Neural cell (in vitro differentiated cells): ENCODE results near the gene WDFY1. TPM values are rescaled to one million over a fixed set of nuclear protein-coding genes. Genes with fewer than 3 reads are reported as not detected.

Experiments used
- H2AFZ ChIP-seq: fragments of 200-600, 300-800 bp; sonication (generic), shearing (Covaris generic); 2 replicates; pipeline ENCODE4 v1.6.0; 2014; ENCODE audit warnings: low read depth, mild to moderate bottlenecking, antibody characterized with exemption, low read length, moderate library complexity
- H3F3A ChIP-seq: fragments of 200-600 bp; shearing (Covaris generic); 2 replicates; pipeline ENCODE4 v1.6.1; 2016; ENCODE audit warnings: mild to moderate bottlenecking, moderate library complexity, mixed read lengths, antibody characterized with exemption, low read length; ENCODE audit not compliant: insufficient read depth, poor library complexity, severe bottlenecking
- H3K27ac ChIP-seq: fragments of 200-600, 300-800 bp; sonication (generic), shearing (Covaris generic); 2 replicates; pipeline ENCODE4 v1.5.1; 2014; ENCODE audit warnings: mild to moderate bottlenecking, low read length, moderate library complexity
- H3K27me3 ChIP-seq: fragments of 300-800, 200-600 bp; sonication (generic), shearing (Covaris generic); 2 replicates; pipeline ENCODE4 v1.6.0; 2014; ENCODE audit warnings: mild to moderate bottlenecking, low read depth, low read length, moderate library complexity; ENCODE audit not compliant: insufficient read depth
- H3K36me3 ChIP-seq: fragments of 300-800, 200-600 bp; sonication (generic), shearing (Covaris generic); 2 replicates; pipeline ENCODE4 v1.5.1; 2014; ENCODE audit warnings: mild to moderate bottlenecking, antibody characterized with exemption, low read length, moderate library complexity; ENCODE audit not compliant: insufficient read depth
- H3K4me2 ChIP-seq: fragments of 300-800, 200-600 bp; sonication (generic), shearing (Covaris generic); 2 replicates; pipeline ENCODE4 v1.6.0; 2014; ENCODE audit warnings: mild to moderate bottlenecking, low read length
- H3K4me3 ChIP-seq: fragments of 300-800, 200-600 bp; sonication (generic), shearing (Covaris generic); 2 replicates; pipeline ENCODE4 v1.5.1; 2014; ENCODE audit warnings: mild to moderate bottlenecking, low read length, moderate library complexity
- H3K79me2 ChIP-seq: fragments of 200-600 bp; shearing (Covaris generic); replicated peaks from 2 replicates; pipeline ENCODE4 v1.6.0; 2014; ENCODE audit warnings: mild to moderate bottlenecking, low read length, moderate library complexity; ENCODE audit not compliant: insufficient read depth
- H3K9ac ChIP-seq: fragments of 300-800, 200-600 bp; sonication (generic), shearing (Covaris generic); 2 replicates; pipeline ENCODE4 v1.6.1; 2016; ENCODE audit warnings: mild to moderate bottlenecking, low read length, mixed read lengths
- H3K9me2 ChIP-seq: fragments of 200-600 bp; shearing (Covaris generic); 2 replicates; pipeline ENCODE4 v1.6.1; 2016; ENCODE audit warnings: mild to moderate bottlenecking, low read length, mixed read lengths; ENCODE audit not compliant: insufficient read depth
- H3K9me3 ChIP-seq: fragments of 200-600, 300-800 bp; sonication (generic), shearing (Covaris generic); 2 replicates; pipeline ENCODE4 v1.6.1; 2016; ENCODE audit warnings: mild to moderate bottlenecking, mixed run types, low read length, moderate library complexity, mixed read lengths
- H4K20me1 ChIP-seq: fragments of 200-600 bp; shearing (Covaris generic); 2 replicates; pipeline ENCODE4 v1.6.1; 2016; ENCODE audit warnings: mild to moderate bottlenecking, mixed run types; ENCODE audit not compliant: insufficient read depth
- CTCF ChIP-seq: fragments of 450-650 bp; IDR thresholded peaks from 2 replicates; pipeline ENCODE4 v1.5.1; 2014; ENCODE audit warnings: antibody characterized with exemption, mild to moderate bottlenecking, moderate library complexity; ENCODE audit not compliant: poor library complexity, severe bottlenecking
- EP300 ChIP-seq: fragments of 450-650 bp; conservative IDR thresholded peaks from 2 replicates; pipeline ENCODE4 v1.6.1; 2014; ENCODE audit warnings: antibody characterized with exemption, mild to moderate bottlenecking, moderate library complexity; ENCODE audit not compliant: poor library complexity, severe bottlenecking
- EZH2 ChIP-seq: fragments of 200-600, 300-800 bp; shearing (Covaris generic), sonication (generic); IDR thresholded peaks from 2 replicates; pipeline ENCODE4 v1.6.1; 2014; ENCODE audit warnings: antibody characterized with exemption, low read length, borderline replicate concordance, mild to moderate bottlenecking; ENCODE audit not compliant: insufficient read depth, poor library complexity, severe bottlenecking
- MXI1 ChIP-seq: fragments of 450-650 bp; conservative IDR thresholded peaks from 2 replicates; pipeline ENCODE4 v1.6.1; 2014; ENCODE audit warnings: antibody characterized with exemption, mild to moderate bottlenecking; ENCODE audit not compliant: poor library complexity, severe bottlenecking
- POLR2AphosphoS5 ChIP-seq: IDR thresholded peaks from 2 replicates; pipeline ENCODE4 v1.6.1; 2012
- RAD21 ChIP-seq: fragments of 450-650 bp; conservative IDR thresholded peaks from 2 replicates; pipeline ENCODE4 v1.6.1; 2014; ENCODE audit warnings: antibody characterized with exemption, mild to moderate bottlenecking, moderate library complexity
- REST ChIP-seq: IDR thresholded peaks from 2 replicates; pipeline ENCODE4 v1.6.1; 2012; ENCODE audit warnings: borderline replicate concordance
- SMC3 ChIP-seq: fragments of 450-650 bp; conservative IDR thresholded peaks from 2 replicates; pipeline ENCODE4 v1.6.1; 2014; ENCODE audit warnings: antibody characterized with exemption, mild to moderate bottlenecking, moderate library complexity; ENCODE audit not compliant: poor library complexity
- TAF1 ChIP-seq: IDR thresholded peaks from 2 replicates; pipeline ENCODE4 v1.6.1; 2012; ENCODE audit warnings: low read depth
- polyA plus RNA-seq: library from polyadenylated mRNA; depleted of rRNA; stranded (reverse); fragments of >200 nt; gene quantifications from 2 replicates; pipeline ENCODE4 v1.2.3, GENCODE V29; 2014

WDFY1 gene
- polyA plus RNA-seq, 1 donor from 2014 or later = 49.4 TPM

GRCh38 chr2:223856021-223856420, 89.1 kb downstream of the WDFY1 start:
- Histone ChIP-seq H2AFZ (no peak overlapping the region), H3K27me3 (no peaks in the 10 kb centered on the region), H3K4me3 (no peak overlapping the region), H3K27ac (no peak overlapping the region), H3K36me3 (no peaks in the 10 kb centered on the region), H3K79me2 (no peaks in the 10 kb centered on the region), H3K4me2 (no peak overlapping the region), H3F3A (no peaks in the 10 kb centered on the region), H3K9me3 (no peaks in the 10 kb centered on the region), H3K9ac (no peak overlapping the region), H4K20me1 (no peaks in the 10 kb centered on the region), H3K9me2 (no peaks in the 10 kb centered on the region)
- TF ChIP-seq MXI1 = no peak
- TF ChIP-seq RAD21 = no peak
- TF ChIP-seq SMC3 = no peak
- no peak for TF ChIP-seq EP300
- TF ChIP-seq POLR2AphosphoS5 = no peak
- TF ChIP-seq CTCF = no peak
- TF ChIP-seq REST = no peak
- no peak for TF ChIP-seq TAF1
- TF ChIP-seq EZH2 = no peak

GRCh38 chr2:223855426-223855825, 89.7 kb downstream of the WDFY1 start:
- H3K79me2 ChIP-seq = no peaks in the 10 kb centered on the region
- TF ChIP-seq EP300 (no peak), SMC3 (no peak), TAF1 (no peak), EZH2 (no peak), CTCF (no peak), POLR2AphosphoS5 (no peak), RAD21 (no peak), MXI1 (no peak), REST (no peak)
- H3K9me2 ChIP-seq = no peaks in the 10 kb centered on the region
- H3K27me3 ChIP-seq = no peaks in the 10 kb centered on the region
- no peak overlapping the region for H3K27ac ChIP-seq
- H3K9ac ChIP-seq = no peak overlapping the region
- no peaks in the 10 kb centered on the region for H3F3A ChIP-seq
- no peak overlapping the region for H2AFZ ChIP-seq
- no peaks in the 10 kb centered on the region for H3K36me3 ChIP-seq
- H3K4me3 ChIP-seq = no peak overlapping the region
- no peaks in the 10 kb centered on the region for H3K9me3 ChIP-seq
- no peak overlapping the region for H3K4me2 ChIP-seq
- H4K20me1 ChIP-seq = no peaks in the 10 kb centered on the region
